AG04450 (cell line): ENCODE data around the gene PCDHGA5. TPM values are rescaled to one million over a fixed set of nuclear protein-coding genes. Genes with fewer than 3 reads are reported as not detected.
"Not testable (repeated sequence)": the region's sequence is repeated elsewhere in the genome, so short reads cannot be mapped to it uniquely, and the experiment has no call there.

Experiments
- CTCF ChIA-PET: fragments of 300-600, 350-600 bp; formaldehyde crosslinking; extraction: SDS; loops from one replicate; lab custom pipeline; 2022; ENCODE audit warnings: antibody characterized with exemption, inconsistent platforms; lab: Charles Lee
- POLR2A ChIA-PET: fragments of 350-600 bp; formaldehyde crosslinking; extraction: SDS; loops from one replicate; lab custom pipeline; 2021; ENCODE audit warnings: antibody characterized with exemption, inconsistent platforms; lab: Yijun Ruan, JAX
- DNase-seq: peaks from one replicate; pipeline ENCODE4 v3.0.0-alpha.2; 2011; ENCODE audit warnings: low read depth, low spot score
- H3K27ac ChIP-seq: one replicate; pipeline ENCODE4 v1.5.1; 2012; ENCODE audit warnings: low read depth, low read length, control low read depth
- H3K27me3 ChIP-seq: one replicate; pipeline ENCODE4 v1.6.0; 2012; ENCODE audit warnings: low read length; ENCODE audit not compliant: control insufficient read depth, insufficient read depth
- H3K4me3 ChIP-seq: 2 replicates; pipeline ENCODE4 v1.5.1; 2011; ENCODE audit warnings: mild to moderate bottlenecking, low read depth, low read length, control low read depth
- H3K9me3 ChIP-seq: 2 replicates; pipeline ENCODE4 v1.5.1; 2012; ENCODE audit warnings: low read length; ENCODE audit not compliant: control insufficient read depth, insufficient read depth
- CTCF ChIP-seq: IDR thresholded peaks from 2 replicates; pipeline ENCODE4 v1.5.1; 2011; ENCODE audit warnings: low read depth, low read length, control low read depth, inconsistent platforms
- polyA plus RNA-seq: library from polyadenylated mRNA; depleted of rRNA; stranded (reverse); fragments of >200 nt; gene quantifications from 2 replicates; pipeline ENCODE4 v1.2.3, GENCODE V29; 2011

The PCDHGA5 gene
- polyA plus RNA-seq, 1 experiment, result 1.4 TPM

- Histone ChIP-seq H3K27me3 (no peaks in the 10 kb centered on the region), H3K27ac (no peak within 1 kb of the TSS), H3K4me3 (0 out of 2 replicates have a peak within 1 kb of the TSS, but pooled peaks have one; percentile 17), H3K9me3 (peaks cover 57% of the 10 kb centered on the region)
- DNase-seq, result no peak
- CTCF ChIA-PET, result interaction anchor here (0.7 to 3.9 kb wide), 4 partner anchors 10 to 172 kb away, joined by 3 to 31 read pairs (median 14); partner anchors contain the start of gene PCDHGA7
- POLR2A ChIA-PET, result no interaction called here
- peak; percentile 23; the same call in 1 of the 2 replicates for TF ChIP-seq CTCF
Observed at GRCh38 chr5:141392429-141393198, 28.7 kb downstream of the PCDHGA5 start, which contains the start of gene PCDHGA8. Gene PCDHGA8 (plus strand): TSS chr5:141392633. CDS start chr5:141392814, 181 bp downstream.

- CTCF ChIA-PET, result interaction anchor here (3.4 to 3.9 kb wide), 2 partner anchors 165 to 171 kb away, joined by 25 to 31 read pairs; no protein-coding TSS in a partner anchor
- no peak for TF ChIP-seq CTCF
- H3K4me3 ChIP-seq, result no peak overlapping the region
Observed at GRCh38 chr5:141393267-141393666, 29.3 kb downstream of the PCDHGA5 start.

GRCh38 chr5:141394401-141395187, 30.6 kb downstream of the PCDHGA5 start:
- H3K27ac ChIP-seq, H3K27me3 ChIP-seq, H3K4me3 ChIP-seq, POLR2A ChIA-PET, DNase-seq: not testable (repeated sequence)
- H3K9me3 ChIP-seq, result peaks cover 56% of the 10 kb centered on the region
- CTCF ChIA-PET, result interaction anchor here (1.0 to 4.3 kb wide), 4 partner anchors 18 to 171 kb away, joined by 3 to 40 read pairs (median 6); partner anchors contain the start of genes PCDHB14 and PCDHGA10

More at GRCh38 chr5:141393267-141393666, 29.3 kb downstream of the PCDHGA5 start:
- DNase-seq, result no peak
- H3K27ac ChIP-seq, result no peak overlapping the region
- no peaks in the 10 kb centered on the region for H3K27me3 ChIP-seq
- peaks cover 58% of the 10 kb centered on the region for H3K9me3 ChIP-seq
- POLR2A ChIA-PET, result no interaction called here

GRCh38 chr5:141397756-141398551, 34.0 kb downstream of the PCDHGA5 start, which contains the start of gene PCDHGB5:
Gene PCDHGB5 (plus strand): TSS chr5:141397947. CDS start chr5:141398128, 181 bp downstream.
- CTCF ChIA-PET, result interaction anchor here (1.0 to 4.3 kb wide), 9 partner anchors 20 to 168 kb away, joined by 3 to 40 read pairs (median 4); partner anchors contain the start of genes PCDHGA1, PCDHGA12, PCDHGA2 and PCDHGB3
- Histone ChIP-seq H3K9me3 (peaks cover 61% of the 10 kb centered on the region), H3K4me3 (peak within 1 kb of the TSS; percentile 41)
- DNase-seq, H3K27me3 ChIP-seq, POLR2A ChIA-PET, H3K27ac ChIP-seq: not testable (repeated sequence)
- peak; percentile 50 for TF ChIP-seq CTCF
